Neural cell (in vitro differentiated cells): ENCODE measurements around the gene HDDC3. TPM values are rescaled to one million over a fixed set of nuclear protein-coding genes. Genes with fewer than 3 reads are reported as not detected.

Source experiments
- H2AFZ ChIP-seq: fragments of 200-600, 300-800 bp; sonication (generic), shearing (Covaris generic); 2 replicates; pipeline ENCODE4 v1.6.0; 2014; ENCODE audit warnings: low read depth, mild to moderate bottlenecking, antibody characterized with exemption, low read length, moderate library complexity
- H3F3A ChIP-seq: fragments of 200-600 bp; shearing (Covaris generic); 2 replicates; pipeline ENCODE4 v1.6.1; 2016; ENCODE audit warnings: mild to moderate bottlenecking, moderate library complexity, mixed read lengths, antibody characterized with exemption, low read length; ENCODE audit not compliant: insufficient read depth, poor library complexity, severe bottlenecking
- H3K27ac ChIP-seq: fragments of 200-600, 300-800 bp; sonication (generic), shearing (Covaris generic); 2 replicates; pipeline ENCODE4 v1.5.1; 2014; ENCODE audit warnings: mild to moderate bottlenecking, low read length, moderate library complexity
- H3K27me3 ChIP-seq: fragments of 300-800, 200-600 bp; sonication (generic), shearing (Covaris generic); 2 replicates; pipeline ENCODE4 v1.6.0; 2014; ENCODE audit warnings: mild to moderate bottlenecking, low read depth, low read length, moderate library complexity; ENCODE audit not compliant: insufficient read depth
- H3K36me3 ChIP-seq: fragments of 300-800, 200-600 bp; sonication (generic), shearing (Covaris generic); 2 replicates; pipeline ENCODE4 v1.5.1; 2014; ENCODE audit warnings: mild to moderate bottlenecking, antibody characterized with exemption, low read length, moderate library complexity; ENCODE audit not compliant: insufficient read depth
- H3K4me2 ChIP-seq: fragments of 300-800, 200-600 bp; sonication (generic), shearing (Covaris generic); 2 replicates; pipeline ENCODE4 v1.6.0; 2014; ENCODE audit warnings: mild to moderate bottlenecking, low read length
- H3K4me3 ChIP-seq: fragments of 300-800, 200-600 bp; sonication (generic), shearing (Covaris generic); 2 replicates; pipeline ENCODE4 v1.5.1; 2014; ENCODE audit warnings: mild to moderate bottlenecking, low read length, moderate library complexity
- H3K79me2 ChIP-seq: fragments of 200-600 bp; shearing (Covaris generic); replicated peaks from 2 replicates; pipeline ENCODE4 v1.6.0; 2014; ENCODE audit warnings: mild to moderate bottlenecking, low read length, moderate library complexity; ENCODE audit not compliant: insufficient read depth
- H3K9ac ChIP-seq: fragments of 300-800, 200-600 bp; sonication (generic), shearing (Covaris generic); 2 replicates; pipeline ENCODE4 v1.6.1; 2016; ENCODE audit warnings: mild to moderate bottlenecking, low read length, mixed read lengths
- H3K9me2 ChIP-seq: fragments of 200-600 bp; shearing (Covaris generic); 2 replicates; pipeline ENCODE4 v1.6.1; 2016; ENCODE audit warnings: mild to moderate bottlenecking, low read length, mixed read lengths; ENCODE audit not compliant: insufficient read depth
- H3K9me3 ChIP-seq: fragments of 200-600, 300-800 bp; sonication (generic), shearing (Covaris generic); 2 replicates; pipeline ENCODE4 v1.6.1; 2016; ENCODE audit warnings: mild to moderate bottlenecking, mixed run types, low read length, moderate library complexity, mixed read lengths
- H4K20me1 ChIP-seq: fragments of 200-600 bp; shearing (Covaris generic); 2 replicates; pipeline ENCODE4 v1.6.1; 2016; ENCODE audit warnings: mild to moderate bottlenecking, mixed run types; ENCODE audit not compliant: insufficient read depth
- CTCF ChIP-seq: fragments of 450-650 bp; IDR thresholded peaks from 2 replicates; pipeline ENCODE4 v1.5.1; 2014; ENCODE audit warnings: antibody characterized with exemption, mild to moderate bottlenecking, moderate library complexity; ENCODE audit not compliant: poor library complexity, severe bottlenecking
- EP300 ChIP-seq: fragments of 450-650 bp; conservative IDR thresholded peaks from 2 replicates; pipeline ENCODE4 v1.6.1; 2014; ENCODE audit warnings: antibody characterized with exemption, mild to moderate bottlenecking, moderate library complexity; ENCODE audit not compliant: poor library complexity, severe bottlenecking
- EZH2 ChIP-seq: fragments of 200-600, 300-800 bp; shearing (Covaris generic), sonication (generic); IDR thresholded peaks from 2 replicates; pipeline ENCODE4 v1.6.1; 2014; ENCODE audit warnings: antibody characterized with exemption, low read length, borderline replicate concordance, mild to moderate bottlenecking; ENCODE audit not compliant: insufficient read depth, poor library complexity, severe bottlenecking
- MXI1 ChIP-seq: fragments of 450-650 bp; conservative IDR thresholded peaks from 2 replicates; pipeline ENCODE4 v1.6.1; 2014; ENCODE audit warnings: antibody characterized with exemption, mild to moderate bottlenecking; ENCODE audit not compliant: poor library complexity, severe bottlenecking
- POLR2AphosphoS5 ChIP-seq: IDR thresholded peaks from 2 replicates; pipeline ENCODE4 v1.6.1; 2012
- RAD21 ChIP-seq: fragments of 450-650 bp; conservative IDR thresholded peaks from 2 replicates; pipeline ENCODE4 v1.6.1; 2014; ENCODE audit warnings: antibody characterized with exemption, mild to moderate bottlenecking, moderate library complexity
- REST ChIP-seq: IDR thresholded peaks from 2 replicates; pipeline ENCODE4 v1.6.1; 2012; ENCODE audit warnings: borderline replicate concordance
- SMC3 ChIP-seq: fragments of 450-650 bp; conservative IDR thresholded peaks from 2 replicates; pipeline ENCODE4 v1.6.1; 2014; ENCODE audit warnings: antibody characterized with exemption, mild to moderate bottlenecking, moderate library complexity; ENCODE audit not compliant: poor library complexity
- TAF1 ChIP-seq: IDR thresholded peaks from 2 replicates; pipeline ENCODE4 v1.6.1; 2012; ENCODE audit warnings: low read depth
- polyA plus RNA-seq: library from polyadenylated mRNA; depleted of rRNA; stranded (reverse); fragments of >200 nt; gene quantifications from 2 replicates; pipeline ENCODE4 v1.2.3, GENCODE V29; 2014

The HDDC3 gene
- polyA plus RNA-seq, 1 donor from 2014 or later, result 20.1 TPM

GRCh38 chr15:90906181-90906849 lies 26.0 kb downstream of the HDDC3 start:
- H2AFZ ChIP-seq, result no peak overlapping the region
- TF ChIP-seq EZH2 (no peak), TAF1 (no peak), EP300 (no peak), REST (no peak), CTCF (no peak), MXI1 (no peak), RAD21 (no peak), SMC3 (no peak), POLR2AphosphoS5 (no peak)
- no peaks in the 10 kb centered on the region for H3F3A ChIP-seq
- H3K9me2 ChIP-seq, result no peaks in the 10 kb centered on the region
- no peaks in the 10 kb centered on the region for H3K27me3 ChIP-seq
- no peaks in the 10 kb centered on the region for H3K79me2 ChIP-seq
- no peak overlapping the region for H3K4me2 ChIP-seq
- no peak overlapping the region for H3K4me3 ChIP-seq
- H3K27ac ChIP-seq, result no peak overlapping the region
- no peaks in the 10 kb centered on the region for H3K9me3 ChIP-seq
- H3K36me3 ChIP-seq, result peaks cover 7% of the 10 kb centered on the region
- H3K9ac ChIP-seq, result no peak overlapping the region
- no peaks in the 10 kb centered on the region for H4K20me1 ChIP-seq

- H3K9me3 ChIP-seq, result no peaks in the 10 kb centered on the region
- no peak overlapping the region for H3K4me3 ChIP-seq
- H3K9me2 ChIP-seq, result no peaks in the 10 kb centered on the region
- H3K27me3 ChIP-seq, result no peaks in the 10 kb centered on the region
- H3F3A ChIP-seq, result no peaks in the 10 kb centered on the region
- no peak overlapping the region for H3K9ac ChIP-seq
- peaks cover 7% of the 10 kb centered on the region for H3K36me3 ChIP-seq
- H3K4me2 ChIP-seq, result no peak overlapping the region
- TF ChIP-seq POLR2AphosphoS5 (no peak), REST (no peak), CTCF (no peak), RAD21 (no peak), TAF1 (no peak), EZH2 (no peak), MXI1 (no peak), EP300 (no peak), SMC3 (no peak)
- no peak overlapping the region for H3K27ac ChIP-seq
- no peak overlapping the region for H2AFZ ChIP-seq
- no peaks in the 10 kb centered on the region for H4K20me1 ChIP-seq
- H3K79me2 ChIP-seq, result no peaks in the 10 kb centered on the region
These were observed 26.8 kb downstream of the HDDC3 start for GRCh38 chr15:90905306-90906180.
